Spleen (tissue), 7 donors: ENCODE results near the gene C19orf73.

ENCODE experiments used
- CTCF ChIP-seq, 11 experiments: fragments of 200-600 bp in 7 of 11; fragments of 450-650 bp in 4 of 11; sonication (generic) in 4 of 11; IDR thresholded peaks in 8 of 11; conservative IDR thresholded peaks in 3 of 11; 1 replicate in 7 of 11; 2 replicates in 4 of 11; pipeline versions ENCODE4 v1.4.0 to v1.8.0; 2016 to 2021; ENCODE audit warnings: antibody characterized with exemption in 11 of 11, inconsistent platforms in 4 of 11, mild to moderate bottlenecking in 1 of 11
- POLR2AphosphoS5 ChIP-seq, 3 donors: sonication (generic); formaldehyde crosslinking; IDR thresholded peaks; one replicate each; pipeline ENCODE4 v1.5.1; 2017; ENCODE audit warnings: antibody characterized with exemption in 3 of 3
- donor health status: DM: no; HTN: no; CAD: no; lungs with moderate emphysema.
- donor health status: DM: no; HTN: no; CAD: no.
- donor health status: DM: no; HTN: no; CAD: no.

- TF ChIP-seq CTCF (IDR thresholded peaks at IDR 0.05 in 8 of 11, conservative IDR thresholded peaks at IDR 0.05 in 3 of 11): no peak
- TF ChIP-seq POLR2AphosphoS5 (IDR thresholded peaks at IDR 0.05): no peak
Observed at GRCh38 chr19:49103331-49104085, 15.4 kb downstream of the C19orf73 start.
